Thyroid gland (tissue), 4 donors: ENCODE results near the gene ALG8. TPM values are rescaled to one million over a fixed set of nuclear protein-coding genes. Genes with fewer than 3 reads are reported as not detected.
"Not testable (repeated sequence)": the region's sequence is repeated elsewhere in the genome, so short reads cannot be mapped to it uniquely, and the experiment has no call there.

Experiments used
- DNase-seq, 2 donors: peaks; one replicate each; pipeline ENCODE4 v3.0.0-alpha.2; 2019
- H3K27ac ChIP-seq, 3 donors: fragments of 200-600 bp; sonication (generic); 1 replicate in 2 of 3; 2 replicates in 1 of 3; pipeline ENCODE4 v1.5.1; 2016 to 2019; ENCODE audit warnings: mild to moderate bottlenecking in 1 of 3, moderate library complexity in 1 of 3
- H3K27me3 ChIP-seq: fragments of 200-600 bp; sonication (generic); one replicate; pipeline ENCODE4 v1.5.1; 2019
- H3K36me3 ChIP-seq, 2 donors: fragments of 200-600 bp; sonication (generic); one replicate each; pipeline ENCODE4 v1.5.1; 2016 to 2019
- H3K4me1 ChIP-seq, 2 donors: fragments of 200-600 bp; sonication (generic); one replicate each; pipeline ENCODE4 v1.5.1; 2017 to 2019
- H3K4me3 ChIP-seq, 3 donors: fragments of 200-600 bp; sonication (generic); replicated peaks in 1 of 3; 1 replicate in 2 of 3; 2 replicates in 1 of 3; pipeline ENCODE4 v1.5.1; 2016; ENCODE audit warnings: mild to moderate bottlenecking in 1 of 3
- H3K9me3 ChIP-seq: fragments of 200-600 bp; sonication (generic); one replicate; pipeline ENCODE4 v1.5.1; 2017
- CTCF ChIP-seq, 6 experiments: fragments of 200-600 bp in 3 of 6; fragments of 450-650 bp in 3 of 6; sonication (generic) in 3 of 6; IDR thresholded peaks; one replicate each; pipeline ENCODE4 v1.5.1; 2016 to 2019; ENCODE audit warnings: antibody characterized with exemption in 6 of 6, mild to moderate bottlenecking in 2 of 6, inconsistent platforms in 1 of 6, moderate library complexity in 1 of 6
- POLR2A ChIP-seq, 2 donors: fragments of 450-650 bp; IDR thresholded peaks; one replicate each; pipeline ENCODE4 v1.6.1; 2017; ENCODE audit warnings: antibody characterized with exemption in 2 of 2, mild to moderate bottlenecking in 2 of 2, moderate library complexity in 1 of 2
- WGBS, 2 donors: methylation state at CpG; one replicate each; pipeline ENCODE4 v1.1.5; 2017; 5-methylcytosine and 5-hydroxymethylcytosine counted together
- intact Hi-C: fragments of 100-400 bp; cut with DNase I; formaldehyde crosslinking; loops from one replicate; pipeline ENCODE4 v1.15.1; 2023
- total RNA-seq, 4 donors: library from RNA; depleted of rRNA; stranded (reverse); fragments of >200 nt; gene quantifications; one replicate each; pipeline ENCODE4 v1.2.3, GENCODE V29; 2016

ALG8 gene
- total RNA-seq, 4 donors from 2014 or later, result 49.6 to 86.7 (median 52.5) TPM

- no peaks in the 10 kb centered on the region for H3K36me3 ChIP-seq
- peak in 1 of 6 experiments; percentile 21 for TF ChIP-seq CTCF (IDR thresholded peaks at IDR 0.05)
- peak in 1 of 2 donors; percentile 80 for TF ChIP-seq POLR2A (IDR thresholded peaks at IDR 0.05)
- WGBS, 2 donors, result 0% methylated on average over 37 of the region's 68 CpGs
- intact Hi-C loops, result loop anchor here (10.0 kb wide), 1 partner anchor 345 kb away; no protein-coding TSS in a partner anchor
- H3K27me3 ChIP-seq, result no peaks in the 10 kb centered on the region
- H3K9me3 ChIP-seq, result no peaks in the 10 kb centered on the region
- H3K4me1 ChIP-seq, result peaks cover 28 to 42% of the 10 kb centered on the region in 2 donors
- H3K27ac ChIP-seq, result peak within 1 kb of the TSS; percentile 92 to 97 (median 95)
- DNase-seq, result peak; percentile 82 to 83
- H3K4me3 ChIP-seq, result peak within 1 kb of the TSS; percentile 61 to 97 (median 88)
Measured at GRCh38 chr11:78079232-78080083, 60.0 kb downstream of the ALG8 start, which contains the start of gene NDUFC2. TSS of gene NDUFC2 (minus strand) at chr11:78079862. CDS start at chr11:78079744, 118 bp downstream.

- no peaks in the 10 kb centered on the region for H3K27me3 ChIP-seq
- WGBS, 2 donors, result 25 to 44% methylated on average over 20 to 21 of the region's 21 CpGs
- no peaks in the 10 kb centered on the region for H3K9me3 ChIP-seq
- DNase-seq, result no peak
- H3K4me1 ChIP-seq, result peaks cover 28 to 42% of the 10 kb centered on the region in 2 donors
- H3K27ac ChIP-seq, result peak overlapping the region; percentile 92 to 97 (median 95)
- peak overlapping the region in 2 of 3 donors; percentile 88 to 97 for H3K4me3 ChIP-seq
- TF ChIP-seq POLR2A (IDR thresholded peaks at IDR 0.05), result no peak
- TF ChIP-seq CTCF (IDR thresholded peaks at IDR 0.05), result no peak
- intact Hi-C loops, result no loop called here
- H3K36me3 ChIP-seq, result no peaks in the 10 kb centered on the region
Measured at GRCh38 chr11:78078218-78079167, 60.9 kb downstream of the ALG8 start.

GRCh38 chr11:78077592-78077991 is 61.8 kb downstream of the ALG8 start:
- H3K4me1 ChIP-seq, result peaks cover 28 to 42% of the 10 kb centered on the region in 2 donors
- H3K36me3 ChIP-seq, H3K27me3 ChIP-seq, H3K9me3 ChIP-seq, intact Hi-C loops, DNase-seq: not testable (repeated sequence)
- peak overlapping the region in 1 of 3 donors; percentile 97 for H3K27ac ChIP-seq
- H3K4me3 ChIP-seq, result peak overlapping the region in 1 of 3 donors; percentile 97
- 61 to 64% methylated on average over 4 of the region's 4 CpGs for WGBS, 2 donors

GRCh38 chr11:78076733-78077403 is 62.6 kb downstream of the ALG8 start:
- intact Hi-C loops, result no loop called here
- WGBS, 2 donors, result 65 to 72% methylated on average over 6 of the region's 6 CpGs
- no peaks in the 10 kb centered on the region for H3K9me3 ChIP-seq
- TF ChIP-seq CTCF (IDR thresholded peaks at IDR 0.05), result no peak
- TF ChIP-seq POLR2A (IDR thresholded peaks at IDR 0.05), result no peak
- H3K4me3 ChIP-seq, result no peak overlapping the region
- peaks cover 0 to under 1% of the 10 kb centered on the region in 2 donors for H3K36me3 ChIP-seq
- no peak for DNase-seq
- H3K27ac ChIP-seq, result peak overlapping the region in 2 of 3 donors; percentile 33 to 35
- H3K27me3 ChIP-seq, result no peaks in the 10 kb centered on the region
- H3K4me1 ChIP-seq, result peaks cover 28 to 42% of the 10 kb centered on the region in 2 donors

GRCh38 chr11:78074756-78075155 is 64.7 kb downstream of the ALG8 start:
- H3K27me3 ChIP-seq, result no peaks in the 10 kb centered on the region
- no peak overlapping the region for H3K4me3 ChIP-seq
- TF ChIP-seq CTCF (IDR thresholded peaks at IDR 0.05) (no peak), POLR2A (IDR thresholded peaks at IDR 0.05) (no peak)
- intact Hi-C loops, result no loop called here
- H3K36me3 ChIP-seq, result peaks cover 0 to 3% of the 10 kb centered on the region in 2 donors
- H3K4me1 ChIP-seq, result peaks cover 33 to 57% of the 10 kb centered on the region in 2 donors
- no peak for DNase-seq
- H3K27ac ChIP-seq, result no peak overlapping the region
- 86% methylated on average over 6 of the region's 6 CpGs for WGBS, 2 donors
- no peaks in the 10 kb centered on the region for H3K9me3 ChIP-seq
